ENCODE measurements around the gene TIMELESS.
"Not testable (repeated sequence)": the region's sequence is repeated elsewhere in the genome, so short reads cannot be mapped to it uniquely, and the experiment has no call there.

DNA sequence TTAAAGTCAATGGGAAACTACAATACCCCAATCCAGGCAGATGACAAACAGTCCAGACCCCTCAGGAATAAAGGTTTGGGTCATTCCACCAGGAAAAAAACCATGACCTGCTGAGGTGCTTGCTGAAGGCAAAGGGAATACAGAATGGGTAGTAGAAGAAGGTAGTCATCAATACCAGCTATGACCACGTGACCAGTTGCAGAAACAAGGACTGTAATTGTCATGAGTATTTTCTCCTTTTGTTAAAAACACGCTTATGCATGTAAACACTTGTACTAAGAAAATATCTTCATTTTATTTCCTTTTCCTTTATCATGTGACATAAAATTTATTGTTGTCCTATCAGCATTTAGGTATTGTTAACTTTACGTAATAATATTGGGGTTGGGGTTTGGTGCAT, 45.0 kb downstream of the TIMELESS start:
- TF ChIP-seq EZH2 (IDR thresholded peaks at IDR 0.05; ENCODE audit: insufficient read depth, poor library complexity, severe bottlenecking); EZH2phosphoT487 (IDR thresholded peaks at IDR 0.05; ENCODE audit: insufficient read depth, low read depth): not testable (repeated sequence)
